ENCODE measurements around the gene PACC1.
"Not testable (repeated sequence)": the region's sequence is repeated elsewhere in the genome, so short reads cannot be mapped to it uniquely, and the experiment has no call there.

PACC1 gene

DNA sequence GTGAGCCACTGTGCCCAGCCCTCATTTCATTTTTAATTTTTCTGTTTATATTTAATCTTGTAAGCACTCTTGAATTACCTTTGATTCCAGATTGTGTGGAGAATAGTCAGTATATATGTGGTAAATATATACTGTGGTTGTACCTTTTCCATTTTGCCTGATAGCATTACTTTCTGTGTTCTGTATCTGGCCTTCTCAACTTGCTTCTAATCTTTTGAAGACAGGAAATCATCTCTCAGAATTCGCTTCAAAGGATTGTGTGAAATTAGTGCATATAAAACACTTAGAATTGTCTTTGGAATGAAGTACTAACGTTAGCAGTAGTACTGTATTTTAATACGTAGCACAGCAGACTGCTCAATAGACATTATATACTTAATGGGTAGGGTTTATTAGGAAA is 91.6 kb downstream of the PACC1 start:
- no peak for DNase-seq

DNA sequence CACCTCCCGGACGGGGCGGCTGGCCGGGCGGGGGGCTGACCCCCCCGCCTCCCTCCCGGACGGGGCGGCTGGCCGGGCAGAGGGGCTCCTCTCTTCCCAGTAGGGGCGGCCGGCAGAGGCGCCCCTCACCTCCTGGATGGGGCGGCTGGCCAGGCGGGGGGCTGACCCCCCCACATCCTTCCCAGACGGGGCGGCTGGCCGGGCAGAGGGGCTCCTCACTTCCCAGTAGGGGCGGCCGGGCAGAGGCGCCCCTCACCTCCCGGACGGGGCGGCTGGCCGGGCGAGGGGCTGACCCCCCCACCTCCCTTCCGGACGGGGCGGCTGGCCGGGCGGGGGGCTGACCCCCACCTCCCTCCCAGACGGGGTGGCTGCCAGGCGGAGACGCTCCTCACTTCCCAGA is 93.7 kb downstream of the PACC1 start:
- not testable (repeated sequence) for DNase-seq

- DNase-seq: no peak
Measured at GRCh38 chr1:212317916-212318315, 96.8 kb downstream of the PACC1 start.

DNA sequence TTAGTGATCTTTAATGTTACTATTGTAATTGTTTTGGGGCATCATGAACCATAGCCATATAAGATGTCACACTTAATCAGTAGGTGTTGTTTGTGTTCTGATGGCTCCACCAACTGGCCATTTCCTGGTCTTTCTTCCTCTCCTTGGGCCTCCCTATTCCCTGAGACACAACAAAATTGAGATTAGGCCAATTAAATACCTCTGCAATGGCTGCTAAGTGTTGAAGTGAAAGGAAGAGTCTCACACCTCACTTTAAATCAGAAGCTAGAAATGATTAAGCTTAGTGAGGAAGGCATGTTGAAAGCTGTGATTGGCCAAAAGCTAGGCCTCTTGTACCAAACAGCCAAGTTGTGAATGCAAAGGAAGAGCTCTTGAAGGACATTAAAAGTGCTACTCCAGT is 98.8 kb downstream of the PACC1 start:
- DNase-seq: peak; percentile 58

- DNase-seq: no peak
Measured at GRCh38 chr1:212315184-212315583, 99.5 kb downstream of the PACC1 start.
